Karpas-422 (cell line): ENCODE measurements around the gene ASB1. TPM values are rescaled to one million over a fixed set of nuclear protein-coding genes. Genes with fewer than 3 reads are reported as not detected.

ENCODE experiments used
- DNase-seq: peaks from one replicate; pipeline ENCODE4 v3.0.0-alpha.2; 2015
- H2AFZ ChIP-seq: fragments of 200-600 bp; sonication (generic); 2 replicates; pipeline ENCODE4 v1.6.1; 2014; ENCODE audit warnings: antibody characterized with exemption, low read length, mixed read lengths
- H3K27ac ChIP-seq: fragments of 200-600 bp; sonication (generic); 2 replicates; pipeline ENCODE4 v1.5.1; 2014; ENCODE audit warnings: mild to moderate bottlenecking, low read length, moderate library complexity
- H3K27me3 ChIP-seq: fragments of 200-600 bp; sonication (generic); 2 replicates; pipeline ENCODE4 v1.6.1; 2014; ENCODE audit warnings: low read length, mixed read lengths
- H3K36me3 ChIP-seq: fragments of 200-600 bp; sonication (generic); 2 replicates; pipeline ENCODE4 v1.6.1; 2014; ENCODE audit warnings: low read length, mixed read lengths; ENCODE audit not compliant: insufficient read depth
- H3K4me1 ChIP-seq: fragments of 200-600 bp; sonication (generic); 2 replicates; pipeline ENCODE4 v1.6.1; 2014; ENCODE audit warnings: mild to moderate bottlenecking, low read length, mixed read lengths
- H3K4me2 ChIP-seq: fragments of 200-600 bp; sonication (generic); 2 replicates; pipeline ENCODE4 v1.6.1; 2014; ENCODE audit warnings: low read length, low read depth, mild to moderate bottlenecking; ENCODE audit not compliant: poor library complexity, severe bottlenecking
- H3K4me3 ChIP-seq: fragments of 200-600 bp; sonication (generic); 2 replicates; pipeline ENCODE4 v1.5.1; 2014; ENCODE audit warnings: mild to moderate bottlenecking, antibody characterized with exemption, low read length, mixed read lengths
- H3K79me2 ChIP-seq: fragments of 200-600 bp; sonication (generic); 2 replicates; pipeline ENCODE4 v1.6.1; 2014; ENCODE audit warnings: mild to moderate bottlenecking, low read length, mixed read lengths
- H3K9ac ChIP-seq: fragments of 200-600 bp; sonication (generic); 2 replicates; pipeline ENCODE4 v1.6.0; 2014; ENCODE audit warnings: low read length
- H3K9me2 ChIP-seq: fragments of 200-600 bp; sonication (generic), shearing (Covaris generic); replicated peaks from 2 replicates; pipeline ENCODE4 v1.6.0; 2014; ENCODE audit warnings: mild to moderate bottlenecking, low read length, moderate library complexity; ENCODE audit not compliant: insufficient read depth
- H3K9me3 ChIP-seq: fragments of 300-700, 200-600 bp; sonication (generic); 2 replicates; pipeline ENCODE4 v1.6.1; 2014; ENCODE audit warnings: low read length, mixed read lengths
- H4K20me1 ChIP-seq: fragments of 200-600 bp; sonication (generic); 2 replicates; pipeline ENCODE4 v1.6.1; 2014; ENCODE audit warnings: mild to moderate bottlenecking, antibody characterized with exemption, low read length, low read depth; ENCODE audit not compliant: insufficient read depth
- total RNA-seq: library from RNA; depleted of rRNA; stranded (reverse); fragments of >200 nt; shearing (Covaris generic); gene quantifications from 2 replicates; pipeline ENCODE4 v1.2.3, GENCODE V29; 2014; ENCODE audit warnings: low replicate concordance

ASB1 gene
- total RNA-seq, 1 experiment from 2014 or later, result 25.1 TPM

GRCh38 chr2:238475566-238475965 is 48.8 kb downstream of the ASB1 start:
- Histone ChIP-seq H3K4me3 (no peak overlapping the region), H3K9ac (no peak overlapping the region), H3K9me2 (no peaks in the 10 kb centered on the region), H3K4me1 (no peaks in the 10 kb centered on the region), H3K27ac (no peak overlapping the region), H3K79me2 (no peaks in the 10 kb centered on the region), H3K27me3 (0 out of 2 replicates have a peak, but pooled peaks cover 5% of the 10 kb centered on the region), H2AFZ (no peak overlapping the region), H4K20me1 (no peaks in the 10 kb centered on the region), H3K36me3 (no peaks in the 10 kb centered on the region), H3K4me2 (no peak overlapping the region), H3K9me3 (peaks cover 24% of the 10 kb centered on the region)
- no peak for DNase-seq

DNA sequence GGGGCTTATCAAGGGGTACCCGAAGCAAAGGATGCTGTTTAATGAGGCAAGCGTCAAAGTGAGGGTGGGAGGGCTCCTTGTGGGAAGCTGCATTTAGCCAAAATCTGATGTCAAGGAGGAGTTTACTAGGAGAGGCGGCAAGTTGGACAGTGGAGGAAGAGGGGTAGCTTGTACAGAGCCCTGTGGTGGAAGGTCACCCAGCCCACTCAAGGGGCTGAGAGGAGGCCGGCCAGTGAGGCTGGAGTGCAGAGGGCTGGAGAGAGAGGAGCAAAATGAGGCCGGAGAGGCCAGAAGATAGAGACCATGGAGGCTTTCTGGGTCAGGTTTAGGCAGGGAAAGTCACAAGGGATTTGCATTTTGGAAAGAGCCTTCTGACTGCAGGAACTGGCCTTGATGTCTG is 49.5 kb downstream of the ASB1 start:
- Histone ChIP-seq H3K9me2 (no peaks in the 10 kb centered on the region), H3K4me3 (no peak overlapping the region), H3K4me1 (no peaks in the 10 kb centered on the region), H2AFZ (no peak overlapping the region), H3K36me3 (no peaks in the 10 kb centered on the region), H4K20me1 (no peaks in the 10 kb centered on the region), H3K9ac (no peak overlapping the region), H3K27me3 (0 out of 2 replicates have a peak, but pooled peaks cover 5% of the 10 kb centered on the region), H3K27ac (no peak overlapping the region), H3K4me2 (no peak overlapping the region), H3K9me3 (peaks cover 24% of the 10 kb centered on the region), H3K79me2 (no peaks in the 10 kb centered on the region)
- DNase-seq, result no peak

DNA sequence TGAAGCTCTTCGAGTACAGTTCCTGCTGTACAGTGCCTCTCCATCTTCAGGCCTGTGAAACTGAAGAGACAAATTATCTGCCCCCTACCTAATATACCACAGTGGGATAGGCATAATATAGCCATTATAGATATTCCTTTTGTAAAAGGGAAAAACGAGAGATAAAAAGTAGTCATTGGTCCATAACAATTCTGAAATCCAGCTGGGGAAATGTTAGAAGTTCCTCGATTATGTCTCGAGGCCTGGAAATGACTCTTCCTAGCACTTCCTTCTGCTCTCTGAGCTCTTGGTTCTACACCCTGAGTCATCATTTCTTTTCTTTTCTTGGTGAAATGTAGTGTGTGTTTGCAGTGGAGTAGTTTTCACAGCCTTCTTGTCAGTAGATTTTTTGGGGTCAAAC is 51.5 kb downstream of the ASB1 start:
- Histone ChIP-seq H3K79me2 (no peaks in the 10 kb centered on the region), H3K27me3 (0 out of 2 replicates have a peak, but pooled peaks cover 5% of the 10 kb centered on the region), H3K4me1 (no peaks in the 10 kb centered on the region), H3K27ac (no peak overlapping the region), H3K9ac (no peak overlapping the region), H2AFZ (no peak overlapping the region), H4K20me1 (no peaks in the 10 kb centered on the region), H3K4me3 (no peak overlapping the region), H3K9me3 (peaks cover 16% of the 10 kb centered on the region), H3K4me2 (no peak overlapping the region), H3K36me3 (no peaks in the 10 kb centered on the region), H3K9me2 (no peaks in the 10 kb centered on the region)
- no peak for DNase-seq

DNA sequence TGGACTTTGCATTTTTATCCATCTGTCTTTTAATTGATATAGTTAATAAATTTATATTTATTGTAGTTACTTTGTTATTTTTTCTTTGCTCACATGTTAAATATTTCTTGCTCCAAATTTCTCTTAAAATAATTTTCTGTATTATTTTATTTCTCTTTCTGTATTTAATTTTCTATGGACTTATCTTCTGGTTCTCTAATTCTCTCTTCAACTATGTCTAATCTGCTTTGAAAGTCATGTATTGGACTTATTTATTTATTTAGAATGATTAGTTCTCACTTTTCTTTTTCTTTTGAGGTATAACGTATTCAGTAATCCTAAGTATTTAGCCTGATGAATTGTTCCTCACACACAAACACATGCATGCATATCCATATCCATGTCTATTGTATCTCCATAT is 53.1 kb downstream of the ASB1 start:
- Histone ChIP-seq H3K79me2 (no peaks in the 10 kb centered on the region), H4K20me1 (no peaks in the 10 kb centered on the region), H3K9me3 (peaks cover 12% of the 10 kb centered on the region; the same call in 1 of the 2 replicates), H3K4me2 (no peak overlapping the region), H3K4me3 (no peak overlapping the region), H3K36me3 (no peaks in the 10 kb centered on the region), H3K27ac (no peak overlapping the region), H3K9ac (no peak overlapping the region), H3K4me1 (no peaks in the 10 kb centered on the region), H3K27me3 (no peaks in the 10 kb centered on the region), H2AFZ (no peak overlapping the region), H3K9me2 (no peaks in the 10 kb centered on the region)
- no peak for DNase-seq

DNA sequence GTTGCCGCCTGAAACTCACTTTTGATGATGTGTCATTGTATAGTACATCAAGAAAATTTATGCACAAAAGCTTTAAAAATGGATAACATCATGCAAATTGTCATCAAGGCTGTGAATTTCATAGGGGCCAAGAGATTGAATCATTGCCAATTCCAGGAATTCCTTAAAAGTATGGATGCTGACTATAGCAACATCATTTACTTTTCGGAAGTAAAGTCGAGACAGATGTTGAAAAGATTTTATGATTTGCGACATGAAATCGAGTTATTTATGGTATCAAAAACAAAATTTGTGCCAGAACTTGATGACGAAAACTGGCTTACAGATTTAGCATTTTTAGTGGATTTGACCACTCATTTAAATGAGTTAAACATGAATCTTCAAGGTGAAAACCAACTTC is 56.3 kb downstream of the ASB1 start:
- DNase-seq, result no peak

GRCh38 chr2:238483656-238484055 is 56.9 kb downstream of the ASB1 start:
- no peak for DNase-seq
- no peaks in the 10 kb centered on the region for H3K4me1 ChIP-seq
- no peaks in the 10 kb centered on the region for H3K9me2 ChIP-seq
- no peaks in the 10 kb centered on the region for H3K36me3 ChIP-seq
- H3K27ac ChIP-seq, result no peak overlapping the region
- H3K4me3 ChIP-seq, result no peak overlapping the region
- H3K4me2 ChIP-seq, result no peak overlapping the region
- H3K9me3 ChIP-seq, result peaks cover 26% of the 10 kb centered on the region
- H3K79me2 ChIP-seq, result no peaks in the 10 kb centered on the region
- no peaks in the 10 kb centered on the region for H3K27me3 ChIP-seq
- H3K9ac ChIP-seq, result no peak overlapping the region
- no peaks in the 10 kb centered on the region for H4K20me1 ChIP-seq
- H2AFZ ChIP-seq, result no peak overlapping the region

More for the DNA sequence above, 56.3 kb downstream of the ASB1 start:
- no peaks in the 10 kb centered on the region for H3K4me1 ChIP-seq
- H3K27me3 ChIP-seq, result no peaks in the 10 kb centered on the region
- H3K4me2 ChIP-seq, result no peak overlapping the region
- H3K9me2 ChIP-seq, result no peaks in the 10 kb centered on the region
- H3K9me3 ChIP-seq, result peaks cover 26% of the 10 kb centered on the region
- no peak overlapping the region for H3K4me3 ChIP-seq
- no peaks in the 10 kb centered on the region for H3K79me2 ChIP-seq
- no peaks in the 10 kb centered on the region for H3K36me3 ChIP-seq
- H3K9ac ChIP-seq, result no peak overlapping the region
- no peak overlapping the region for H3K27ac ChIP-seq
- no peaks in the 10 kb centered on the region for H4K20me1 ChIP-seq
- no peak overlapping the region for H2AFZ ChIP-seq

GRCh38 chr2:238484522-238485452 is 58.1 kb downstream of the ASB1 start:
- Histone ChIP-seq H3K4me3 (no peak overlapping the region), H3K4me2 (no peak overlapping the region), H3K9ac (no peak overlapping the region), H3K79me2 (no peaks in the 10 kb centered on the region), H3K36me3 (no peaks in the 10 kb centered on the region), H3K27ac (no peak overlapping the region), H4K20me1 (no peaks in the 10 kb centered on the region), H2AFZ (no peak overlapping the region), H3K4me1 (no peaks in the 10 kb centered on the region), H3K9me2 (no peaks in the 10 kb centered on the region), H3K9me3 (peaks cover 19% of the 10 kb centered on the region), H3K27me3 (no peaks in the 10 kb centered on the region)
- DNase-seq, result no peak

- H3K4me3 ChIP-seq, result no peak overlapping the region
- H3K27me3 ChIP-seq, result no peaks in the 10 kb centered on the region
- H3K4me2 ChIP-seq, result no peak overlapping the region
- no peak overlapping the region for H3K9ac ChIP-seq
- no peaks in the 10 kb centered on the region for H4K20me1 ChIP-seq
- no peaks in the 10 kb centered on the region for H3K4me1 ChIP-seq
- H3K79me2 ChIP-seq, result no peaks in the 10 kb centered on the region
- peaks cover 14% of the 10 kb centered on the region for H3K9me3 ChIP-seq
- no peaks in the 10 kb centered on the region for H3K36me3 ChIP-seq
- DNase-seq, result no peak
- H3K27ac ChIP-seq, result no peak overlapping the region
- H3K9me2 ChIP-seq, result no peaks in the 10 kb centered on the region
- no peak overlapping the region for H2AFZ ChIP-seq
Measured at GRCh38 chr2:238486123-238486848, 59.6 kb downstream of the ASB1 start.
